Mucosa of descending colon (tissue), 3 donors: ENCODE measurements around the gene ERH. TPM values are rescaled to one million over a fixed set of nuclear protein-coding genes. Genes with fewer than 3 reads are reported as not detected.

ENCODE experiments used
- ATAC-seq: fragments of 200-7000 bp; cut with Tn5 transposase; one replicate; pipeline ENCODE4 v1.9.1; 2020; ENCODE audit warnings: mild to moderate bottlenecking, moderate library complexity
- DNase-seq, 3 donors: peaks; one replicate each; pipeline ENCODE4 v3.0.0-alpha.2; 2020
- H3K36me3 ChIP-seq: fragments of 200-600 bp; one replicate; pipeline ENCODE4 v1.8.0; 2021; ENCODE audit warnings: low read depth, mild to moderate bottlenecking
- H3K4me1 ChIP-seq: fragments of 200-600 bp; one replicate; pipeline ENCODE4 v1.8.0; 2021; ENCODE audit warnings: low read depth, mild to moderate bottlenecking
- H3K4me3 ChIP-seq: fragments of 200-600 bp; one replicate; pipeline ENCODE4 v1.8.0; 2021; ENCODE audit warnings: mild to moderate bottlenecking
- H3K9me3 ChIP-seq: fragments of 200-600 bp; one replicate; pipeline ENCODE4 v1.8.0; 2021; ENCODE audit warnings: mild to moderate bottlenecking
- CTCF ChIP-seq: fragments of 200-600 bp; IDR thresholded peaks from one replicate; pipeline ENCODE4 v1.8.0; 2022; ENCODE audit warnings: antibody characterized with exemption, mild to moderate bottlenecking
- intact Hi-C, 2 donors: fragments of 100-400 bp; cut with DNase I in 1 of 2; cut with micrococcal nuclease in 1 of 2; formaldehyde crosslinking; loops; one replicate each; pipeline versions ENCODE4 v1.11.0 to v1.11.1; 2022; cut with DNase I, micrococcal nuclease
- total RNA-seq, 3 donors: library from RNA; stranded (reverse); fragmentation: NEBNext Ultra II Directional in 2 of 3; extraction: Animal tissue kit (Norgen Biotek cat#: 25700) in 2 of 3; gene quantifications; one replicate each; pipeline versions ENCODE4 v1.2.1 to v1.2.4, GENCODE V29; 2021 to 2023
- donor health status: DM: no; HTN: no; CAD: no; lungs with moderate emphysema.
- donor health status: DM: no; HTN: no; CAD: no.
- donor health status: DM: no; HTN: yes; CAD: no.

The ERH gene
- total RNA-seq, 3 donors from 2014 or later = 107 to 144 (median 125) TPM

GRCh38 chr14:69355607-69356281, 42.4 kb downstream of the ERH start:
- H3K4me3 ChIP-seq = no peak overlapping the region
- no peaks in the 10 kb centered on the region for H3K4me1 ChIP-seq
- DNase-seq = no peak
- H3K9me3 ChIP-seq = no peaks in the 10 kb centered on the region
- peak; percentile 20 for ATAC-seq
- no peak for TF ChIP-seq CTCF
- H3K36me3 ChIP-seq = no peaks in the 10 kb centered on the region
- intact Hi-C loops = no loop called here

- intact Hi-C loops = no loop called here
- no peak for TF ChIP-seq CTCF
- Histone ChIP-seq H3K4me1 (no peaks in the 10 kb centered on the region), H3K9me3 (no peaks in the 10 kb centered on the region), H3K36me3 (no peaks in the 10 kb centered on the region), H3K4me3 (no peak overlapping the region)
- ATAC-seq = no peak
- no peak for DNase-seq
Measured at GRCh38 chr14:69355154-69355597, 42.9 kb downstream of the ERH start.

GRCh38 chr14:69354383-69355153, 43.5 kb downstream of the ERH start:
- no peaks in the 10 kb centered on the region for H3K4me1 ChIP-seq
- ATAC-seq (peak; percentile 87), DNase-seq (peak; percentile 59 to 77 (median 70))
- no peaks in the 10 kb centered on the region for H3K36me3 ChIP-seq
- no peak for TF ChIP-seq CTCF
- intact Hi-C loops = no loop called here
- no peaks in the 10 kb centered on the region for H3K9me3 ChIP-seq
- no peak overlapping the region for H3K4me3 ChIP-seq

- DNase-seq (no peak), ATAC-seq (no peak)
- TF ChIP-seq CTCF = no peak
- Histone ChIP-seq H3K36me3 (no peaks in the 10 kb centered on the region), H3K4me3 (no peak overlapping the region), H3K9me3 (no peaks in the 10 kb centered on the region), H3K4me1 (no peaks in the 10 kb centered on the region)
- intact Hi-C loops = no loop called here
Measured at GRCh38 chr14:69353168-69353567, 44.9 kb downstream of the ERH start.

- no peak for TF ChIP-seq CTCF
- intact Hi-C loops = no loop called here
- no peaks in the 10 kb centered on the region for H3K9me3 ChIP-seq
- ATAC-seq (no peak), DNase-seq (no peak)
- H3K4me3 ChIP-seq = no peak overlapping the region
- no peaks in the 10 kb centered on the region for H3K36me3 ChIP-seq
- H3K4me1 ChIP-seq = no peaks in the 10 kb centered on the region
Measured at GRCh38 chr14:69351911-69352310, 46.2 kb downstream of the ERH start.
